ENCODE data around the gene EDEM2.

DNA sequence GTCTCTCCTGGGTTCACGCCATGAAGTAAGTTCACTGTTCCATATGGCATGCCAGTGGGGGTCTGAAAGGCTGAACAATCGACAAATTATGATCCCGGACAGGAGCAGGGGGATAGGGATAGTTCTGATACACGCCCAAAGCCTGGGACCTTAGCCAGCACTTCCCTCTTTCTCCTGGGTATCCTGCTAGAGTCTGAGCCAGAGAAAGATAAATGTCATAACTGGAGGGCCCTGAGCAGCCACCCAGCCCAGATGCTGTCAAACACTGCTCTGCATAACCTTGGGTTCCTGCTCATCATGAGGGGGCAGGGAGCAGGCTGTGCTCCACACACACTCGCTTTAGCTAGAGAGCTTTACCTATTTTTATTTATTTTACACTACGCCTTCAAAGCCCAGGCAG lies 12.3 kb downstream of the EDEM2 start:
- TF ChIP-seq CTCF (IDR thresholded peaks at IDR 0.05; ENCODE audit: insufficient read depth, low read length, poor library complexity, severe bottlenecking) (no peak), EZH2phosphoT487 (conservative IDR thresholded peaks at IDR 0.05; ENCODE audit: low read length) (no peak)

Measured in SU-DHL-6 (cell line).